Right renal cortex interstitium (tissue), 3 donors: ENCODE data around the gene C5orf15. TPM values are rescaled to one million over a fixed set of nuclear protein-coding genes. Genes with fewer than 3 reads are reported as not detected.

ENCODE experiments used
- DNase-seq, 3 donors: peaks; one replicate each; pipeline ENCODE4 v3.0.0-alpha.2; 2013; ENCODE audit warnings: low read depth in 3 of 3, low spot score in 2 of 3
- polyA plus RNA-seq, 3 donors: library from polyadenylated mRNA; unstranded; fragments of 120-200 nt; gene quantifications; one replicate each; pipeline ENCODE4 v1.2.1, GENCODE V29; 2013; ENCODE audit not compliant: insufficient read length in 3 of 3

C5orf15 gene
- polyA plus RNA-seq, 3 donors, result 140 to 149 (median 146) TPM

DNA sequence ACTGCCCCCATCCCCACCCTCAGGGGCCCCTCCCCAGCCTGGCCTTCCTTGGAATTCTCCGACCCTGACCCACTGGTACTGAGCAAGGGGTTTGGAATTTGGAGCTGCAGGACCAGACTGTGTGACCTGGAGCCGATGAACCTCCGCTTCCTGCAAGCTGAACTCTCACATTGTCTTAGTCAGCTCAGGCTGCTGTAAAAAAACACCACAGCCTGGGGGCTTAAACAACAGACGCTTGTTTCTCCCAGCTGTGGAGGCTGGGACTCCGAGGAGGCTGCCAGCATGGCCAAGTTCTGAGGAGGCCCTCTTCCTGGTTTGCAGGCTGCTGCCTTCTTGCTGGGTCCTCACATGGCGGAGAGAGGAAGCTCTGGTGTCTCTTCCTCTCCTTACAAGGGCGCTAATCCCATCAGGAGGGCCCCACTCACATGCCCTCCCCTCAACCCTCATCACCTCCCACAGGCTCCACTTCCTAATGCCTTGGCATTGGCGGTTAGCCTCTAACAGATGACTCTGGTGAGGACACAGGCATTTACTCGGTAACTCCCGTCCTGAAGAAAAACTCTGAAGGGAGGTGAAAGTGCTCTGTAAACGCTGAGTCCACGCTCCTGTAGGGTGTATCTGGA is 42.4 kb downstream of the C5orf15 start:
- no peak for DNase-seq

GRCh38 chr5:133925269-133925668 is 43.2 kb downstream of the C5orf15 start:
- no peak for DNase-seq

DNA sequence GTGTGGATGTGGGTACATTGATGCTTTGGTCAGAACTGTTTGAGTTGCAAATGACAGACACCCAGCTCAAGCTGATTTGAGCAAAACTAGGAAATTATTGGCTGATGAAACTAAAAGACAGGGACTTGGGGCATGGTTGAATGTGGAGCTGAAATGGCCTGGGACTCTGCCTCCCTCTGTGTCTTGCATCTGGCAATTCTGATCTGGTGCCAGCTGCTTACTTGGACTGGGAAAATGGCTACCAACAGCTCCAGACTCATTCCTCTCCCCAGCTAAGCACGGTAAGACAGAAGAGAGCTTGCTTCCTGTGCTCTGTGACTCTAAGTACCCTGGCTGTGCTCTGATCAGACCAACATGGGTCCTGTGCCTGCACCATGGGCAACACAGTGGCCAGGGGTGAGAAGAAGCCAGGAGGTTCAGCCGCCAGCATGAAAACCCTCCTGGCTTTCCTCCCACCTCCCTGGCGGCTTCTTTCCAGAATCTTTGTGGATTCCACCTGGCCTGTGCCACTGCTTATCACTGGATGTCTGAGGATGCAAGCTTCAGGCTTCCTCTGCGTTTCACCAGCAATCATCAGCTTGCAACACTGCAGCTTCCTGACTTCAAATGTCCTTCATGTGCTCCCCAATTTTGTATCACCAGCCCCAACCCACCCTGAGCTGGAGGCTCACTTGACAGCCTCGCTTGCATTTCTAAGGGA is 44.1 kb downstream of the C5orf15 start:
- no peak for DNase-seq

DNA sequence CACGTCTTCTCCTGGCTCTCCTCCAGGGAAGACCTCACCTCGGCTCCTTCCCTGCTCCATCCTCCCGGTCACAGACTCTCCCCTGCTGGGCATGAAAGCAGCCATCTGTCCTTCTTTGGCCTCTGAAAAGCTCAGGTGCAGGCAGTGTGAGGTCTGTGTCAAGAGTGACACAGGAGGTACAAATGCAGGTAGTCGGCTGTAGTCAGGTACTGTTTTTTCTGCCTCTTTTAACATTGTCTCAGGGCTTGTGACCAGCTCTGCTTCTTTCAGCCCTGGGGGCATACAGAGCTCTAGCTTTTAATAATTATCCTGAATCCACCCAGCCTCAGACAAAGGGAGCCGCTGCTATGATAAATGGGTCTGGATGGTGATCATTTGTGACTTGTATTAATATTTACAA is 46.4 kb downstream of the C5orf15 start:
- no peak for DNase-seq

- DNase-seq, result no peak
Measured at GRCh38 chr5:133921069-133921468, 47.4 kb downstream of the C5orf15 start.

GRCh38 chr5:133919148-133920136 is 49.0 kb downstream of the C5orf15 start:
- no peak for DNase-seq

- no peak for DNase-seq
Measured at GRCh38 chr5:133918731-133919130, 49.7 kb downstream of the C5orf15 start.

GRCh38 chr5:133918316-133918715 is 50.1 kb downstream of the C5orf15 start:
- no peak for DNase-seq

- no peak for DNase-seq
Measured at GRCh38 chr5:133917785-133918184, 50.6 kb downstream of the C5orf15 start.

DNA sequence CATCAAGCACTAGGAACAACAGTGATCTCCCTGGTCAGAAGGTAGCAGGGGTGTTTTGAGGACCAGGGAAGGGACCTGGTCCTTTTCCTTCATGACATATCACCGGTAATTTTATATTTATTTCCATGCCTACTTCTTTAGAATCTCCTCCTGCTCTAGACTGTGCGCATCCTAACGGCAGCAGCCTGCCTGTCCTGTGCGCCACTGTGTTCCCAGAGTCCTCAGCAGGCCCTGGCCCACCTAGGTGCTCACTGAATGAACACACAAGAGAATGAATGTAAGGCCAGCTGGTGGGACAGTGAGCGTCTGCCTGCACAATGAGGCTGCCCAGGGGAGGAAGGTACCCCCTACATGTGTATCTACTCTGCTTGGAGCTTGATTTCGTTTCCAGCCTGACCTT is 51.5 kb downstream of the C5orf15 start:
- no peak for DNase-seq

GRCh38 chr5:133916479-133916878 is 51.9 kb downstream of the C5orf15 start:
- DNase-seq, result no peak

DNA sequence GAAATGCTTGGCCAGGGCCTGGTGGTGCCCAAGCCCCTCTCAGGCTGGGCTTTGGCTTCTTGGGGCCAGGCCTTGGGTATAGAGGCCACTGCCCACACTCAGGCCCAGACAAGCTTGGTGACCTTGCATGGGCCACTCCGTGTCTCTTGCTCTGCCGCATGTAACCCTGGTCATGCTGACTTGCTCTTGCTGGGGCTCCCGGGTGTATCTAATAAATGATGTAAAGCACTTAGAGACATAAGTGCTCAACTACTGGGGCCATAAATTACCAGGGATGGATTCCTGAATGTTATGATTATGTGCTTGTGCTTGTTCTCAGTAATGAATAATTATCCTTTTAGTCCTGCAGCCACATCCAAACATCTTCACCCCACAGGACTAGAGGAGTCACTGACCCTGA is 54.0 kb downstream of the C5orf15 start:
- no peak for DNase-seq

GRCh38 chr5:133913413-133914155 is 54.8 kb downstream of the C5orf15 start:
- DNase-seq, result no peak

GRCh38 chr5:133912951-133913350 is 55.5 kb downstream of the C5orf15 start:
- DNase-seq, result no peak

- DNase-seq, result no peak
Measured at GRCh38 chr5:133910571-133910970, 57.9 kb downstream of the C5orf15 start.

DNA sequence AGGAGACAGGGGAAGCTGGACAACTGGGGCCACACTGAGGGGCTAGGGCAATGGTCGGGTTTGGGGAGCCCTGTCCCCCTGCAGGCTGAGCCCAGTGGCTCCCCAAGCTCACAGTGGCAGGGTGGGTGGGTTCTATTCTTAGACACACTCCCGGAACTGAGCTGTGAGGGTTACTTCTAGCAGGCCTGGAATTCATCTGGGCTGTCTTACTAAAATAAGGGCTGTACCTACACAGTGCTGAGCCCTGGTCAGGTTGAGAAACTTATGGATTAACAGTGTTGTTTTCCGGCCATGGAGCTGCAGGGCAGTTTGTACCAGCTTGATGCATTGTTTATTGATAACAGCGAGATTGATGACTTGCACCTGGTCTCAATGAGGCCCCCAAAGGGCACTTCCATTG is 58.8 kb downstream of the C5orf15 start:
- no peak for DNase-seq

DNA sequence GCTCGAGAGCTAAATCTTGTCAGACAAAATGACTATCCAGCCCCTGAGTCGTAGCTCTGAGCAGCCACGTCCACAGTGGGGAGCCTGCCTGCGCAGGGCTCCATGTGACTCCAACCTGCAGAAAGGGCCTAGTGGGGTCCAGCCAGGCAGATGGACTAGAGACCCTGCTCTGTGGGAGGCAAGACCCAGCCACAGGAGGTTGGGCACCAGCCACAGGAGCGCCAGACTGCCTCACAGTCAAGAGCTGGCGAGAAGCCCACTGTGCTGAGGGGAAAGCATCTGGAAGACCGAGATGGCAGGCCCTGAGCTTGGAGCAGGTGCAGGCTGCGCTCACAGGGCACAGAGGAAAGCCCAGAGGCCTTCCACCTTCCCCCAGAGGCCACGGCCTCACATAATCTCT is 61.4 kb downstream of the C5orf15 start:
- no peak for DNase-seq

GRCh38 chr5:133906303-133906702 is 62.1 kb downstream of the C5orf15 start:
- DNase-seq, result no peak
